Lung microvascular endothelial cell (primary cell): ENCODE measurements around the gene ZIM2. TPM values are rescaled to one million over a fixed set of nuclear protein-coding genes. Genes with fewer than 3 reads are reported as not detected.

Experiments
- total RNA-seq: library from RNA; depleted of rRNA; stranded (reverse); fragments of >200 nt; gene quantifications from 2 replicates; pipeline ENCODE4 v1.2.1, GENCODE V29; 2014

Gene ZIM2
- total RNA-seq, 1 donor from 2014 or later: not detected

Other genes with a start within 250 kb of the ZIM2 start
- gene ZNF71, start 245.4 kb downstream of the ZIM2 start, total RNA-seq: 9.2 and 10.1 TPM in 2 replicates
- 0.20 and 0.22 TPM in 2 replicates for gene SMIM17, start 197.6 kb downstream of the ZIM2 start, total RNA-seq
- under 0.01 and 0.99 TPM in 2 replicates for gene ZNF835, start 169.0 kb downstream of the ZIM2 start, total RNA-seq
- under 0.01 and 1.6 TPM in 2 replicates for gene PEG3, start within 50 bp of the ZIM2 start, total RNA-seq